Caco-2 (cell line): Measurements from ENCODE around the gene POLR1E. TPM values are rescaled to one million over a fixed set of nuclear protein-coding genes. Genes with fewer than 3 reads are reported as not detected.

Experiments
- BruUV-seq: library from RNA; stranded (reverse); fragments of 400-500 nt; replicated peaks from 2 replicates; lab custom pipeline; 2021; lab: Mats Ljungman, UMichigan
- CTCF ChIA-PET: fragments of 300-600 bp; sonication (Branson Sonifier 250); formaldehyde crosslinking; loops from one replicate; lab custom pipeline; 2022; ENCODE audit warnings: antibody characterized with exemption; lab: Charles Lee
- POLR2A ChIA-PET: fragments of 300-600 bp; sonication (Branson Sonifier 250); formaldehyde crosslinking; loops from one replicate; lab custom pipeline; 2022; ENCODE audit warnings: antibody characterized with exemption; lab: Charles Lee
- DNase-seq, 2 experiments: peaks; one replicate each; pipeline versions ENCODE4 v3.0.0 to v3.0.0-alpha.2; 2020 to 2022
- H3K27me3 ChIP-seq: replicated peaks from 2 replicates; pipeline ENCODE4 v1.6.0; 2011; ENCODE audit warnings: low read length; ENCODE audit not compliant: control insufficient read depth, insufficient read depth
- H3K36me3 ChIP-seq: 2 replicates; pipeline ENCODE4 v1.5.1; 2011; ENCODE audit warnings: low read length; ENCODE audit not compliant: control insufficient read depth, insufficient read depth
- H3K4me1 ChIP-seq: fragments of 250-450 bp; sonication (Bioruptor Pico); 2 replicates; pipeline ENCODE4 v1.5.1; 2020; ENCODE audit warnings: mild to moderate bottlenecking
- H3K4me3 ChIP-seq: 2 replicates; pipeline ENCODE4 v1.5.1; 2011; ENCODE audit warnings: low read depth, mild to moderate bottlenecking, control low read depth, low read length
- H3K9me3 ChIP-seq: fragments of 250-450 bp; sonication (Bioruptor Pico); 2 replicates; pipeline ENCODE4 v1.5.1; 2020; ENCODE audit warnings: mild to moderate bottlenecking, moderate library complexity
- H3K27ac Mint-ChIP-seq: one replicate; pipeline ENCODE4 v1.8.0; 2022; ENCODE audit warnings: mixed read lengths; ENCODE audit not compliant: unreplicated experiment
- H3K27me3 Mint-ChIP-seq: one replicate; pipeline ENCODE4 v1.8.0; 2022; ENCODE audit warnings: mixed read lengths; ENCODE audit not compliant: insufficient read depth, unreplicated experiment
- H3K36me3 Mint-ChIP-seq: one replicate; pipeline ENCODE4 v1.8.0; 2022; ENCODE audit warnings: mild to moderate bottlenecking, mixed read lengths; ENCODE audit not compliant: insufficient read depth, unreplicated experiment
- H3K4me1 Mint-ChIP-seq: one replicate; pipeline ENCODE4 v1.8.0; 2022; ENCODE audit warnings: low read depth, mixed read lengths; ENCODE audit not compliant: unreplicated experiment
- H3K4me3 Mint-ChIP-seq: one replicate; pipeline ENCODE4 v1.8.0; 2022; ENCODE audit warnings: mild to moderate bottlenecking, moderate library complexity, mixed read lengths; ENCODE audit not compliant: unreplicated experiment
- H3K9me3 Mint-ChIP-seq: one replicate; pipeline ENCODE4 v1.8.0; 2022; ENCODE audit warnings: mixed read lengths; ENCODE audit not compliant: unreplicated experiment
- CTCF ChIP-seq, 2 experiments: fragments of 200-600 bp in 1 of 2; IDR thresholded peaks; 1 replicate in 1 of 2; 2 replicates in 1 of 2; pipeline versions ENCODE4 v1.5.1 to v1.8.0; 2011 to 2022; ENCODE audit warnings: antibody characterized with exemption in 1 of 2, control low read depth in 1 of 2, inconsistent platforms in 1 of 2, low read depth in 1 of 2, low read length in 1 of 2, mild to moderate bottlenecking in 1 of 2, moderate library complexity in 1 of 2; ENCODE audit not compliant: insufficient read depth in 1 of 2, severe bottlenecking in 1 of 2, unreplicated experiment in 1 of 2
- intact Hi-C: fragments of 100-400 bp; cut with micrococcal nuclease; formaldehyde crosslinking; loops from one replicate; pipeline ENCODE4 v1.10.0; 2022; ENCODE audit not compliant: unreplicated experiment
- total RNA-seq: library from RNA; stranded (reverse); gene quantifications from 2 replicates; pipeline ENCODE4 v1.2.3, GENCODE V29; 2022

Gene POLR1E
- total RNA-seq, 1 experiment from 2014 or later = 33.4 TPM

- Histone ChIP-seq H3K27me3 (no peaks in the 10 kb centered on the region), H3K9me3 (no peaks in the 10 kb centered on the region), H3K4me3 (no peak overlapping the region), H3K4me1 (no peaks in the 10 kb centered on the region), H3K36me3 (no peaks in the 10 kb centered on the region)
- BruUV-seq = no TSS peak
- Mint-ChIP-seq H3K27me3 (no peaks in the 10 kb centered on the region), H3K36me3 (peaks cover 6% of the 10 kb centered on the region), H3K9me3 (no peaks in the 10 kb centered on the region), H3K4me3 (no peak overlapping the region), H3K27ac (no peak overlapping the region), H3K4me1 (no peaks in the 10 kb centered on the region)
- ChIA-PET POLR2A (no interaction called here), CTCF (no interaction called here)
- intact Hi-C loops = no loop called here
- no peak for DNase-seq
- no peak for TF ChIP-seq CTCF (IDR thresholded peaks at IDR 0.05; ENCODE audit: insufficient read depth in 1 of 2, low read depth in 1 of 2, low read length in 1 of 2, severe bottlenecking in 1 of 2, unreplicated experiment in 1 of 2)
These were observed 29.3 kb downstream of the POLR1E start for GRCh38 chr9:37514999-37515398.

GRCh38 chr9:37515620-37516258 is 30.0 kb downstream of the POLR1E start:
- TF ChIP-seq CTCF (IDR thresholded peaks at IDR 0.05; ENCODE audit: insufficient read depth in 1 of 2, low read depth in 1 of 2, low read length in 1 of 2, severe bottlenecking in 1 of 2, unreplicated experiment in 1 of 2) = no peak
- no TSS peak for BruUV-seq
- H3K9me3 ChIP-seq = no peaks in the 10 kb centered on the region
- H3K27me3 Mint-ChIP-seq = no peaks in the 10 kb centered on the region
- CTCF ChIA-PET = no interaction called here
- no peak overlapping the region for H3K4me3 Mint-ChIP-seq
- no peaks in the 10 kb centered on the region for H3K27me3 ChIP-seq
- intact Hi-C loops = no loop called here
- DNase-seq = no peak
- no peaks in the 10 kb centered on the region for H3K4me1 Mint-ChIP-seq
- H3K4me1 ChIP-seq = no peaks in the 10 kb centered on the region
- no peak overlapping the region for H3K4me3 ChIP-seq
- no peaks in the 10 kb centered on the region for H3K36me3 ChIP-seq
- H3K9me3 Mint-ChIP-seq = no peaks in the 10 kb centered on the region
- H3K27ac Mint-ChIP-seq = no peak overlapping the region
- H3K36me3 Mint-ChIP-seq = peaks cover 6% of the 10 kb centered on the region
- POLR2A ChIA-PET = no interaction called here

- H3K27me3 Mint-ChIP-seq = no peaks in the 10 kb centered on the region
- H3K4me1 Mint-ChIP-seq = no peaks in the 10 kb centered on the region
- H3K27ac Mint-ChIP-seq = no peak overlapping the region
- intact Hi-C loops = no loop called here
- no peaks in the 10 kb centered on the region for H3K9me3 Mint-ChIP-seq
- H3K27me3 ChIP-seq = no peaks in the 10 kb centered on the region
- H3K4me3 ChIP-seq = no peak overlapping the region
- H3K4me1 ChIP-seq = no peaks in the 10 kb centered on the region
- H3K4me3 Mint-ChIP-seq = no peak overlapping the region
- H3K9me3 ChIP-seq = no peaks in the 10 kb centered on the region
- ChIA-PET CTCF (no interaction called here), POLR2A (no interaction called here)
- DNase-seq = no peak
- no peak for TF ChIP-seq CTCF (IDR thresholded peaks at IDR 0.05; ENCODE audit: insufficient read depth in 1 of 2, low read depth in 1 of 2, low read length in 1 of 2, severe bottlenecking in 1 of 2, unreplicated experiment in 1 of 2)
- BruUV-seq = no TSS peak
- peaks cover 6% of the 10 kb centered on the region for H3K36me3 Mint-ChIP-seq
- no peaks in the 10 kb centered on the region for H3K36me3 ChIP-seq
These were observed 32.2 kb downstream of the POLR1E start for GRCh38 chr9:37517923-37518322.
